K562 (cell line): ENCODE measurements around the gene PRKD1. TPM values are rescaled to one million over a fixed set of nuclear protein-coding genes. Genes with fewer than 3 reads are reported as not detected.

Experiments
- ATAC-seq: fragments of 200-7000 bp; cut with Tn5 transposase; 3 replicates; pipeline ENCODE4 v1.9.1; 2020; ENCODE audit warnings: moderate library complexity
- BruUV-seq: library from RNA; stranded (reverse); fragments of 400-500 nt; replicated peaks from 2 replicates; lab custom pipeline; 2021; lab: Mats Ljungman, UMichigan
- CTCF ChIA-PET: fragments of 300-600 bp; formaldehyde crosslinking; extraction: SDS; loops from one replicate; lab custom pipeline; 2021; ENCODE audit warnings: low intra/inter-chr PET ratio; lab: Yijun Ruan, JAX
- POLR2A ChIA-PET: fragments of 300-600, 350-650 bp; sonication (Branson Sonifier 250); formaldehyde crosslinking; extraction: SDS; loops from one replicate; lab custom pipeline; 2021; ENCODE audit warnings: antibody characterized with exemption, inconsistent platforms; lab: Yijun Ruan, JAX
- DNase-seq, 4 experiments: peaks; one replicate each; pipeline versions ENCODE4 v3.0.0 to v3.0.0-alpha.2; 2011 to 2018; ENCODE audit warnings: low spot score in 3 of 4, mixed read lengths in 3 of 4; ENCODE audit errors: extremely low read depth in 1 of 4
- FAIRE-seq: peaks from 2 replicates; lab custom pipeline; 2011; peaks lifted over from hg19 to GRCh38; lab: Jason Lieb, UNC
- H2AFZ ChIP-seq: 2 replicates; pipeline ENCODE4 v1.6.0; 2011; ENCODE audit warnings: low read depth, low read length, control low read depth, inconsistent platforms
- H3K27ac ChIP-seq: fragments of 200-600 bp; 3 replicates; pipeline ENCODE4 v1.8.0; 2011; ENCODE audit warnings: low read depth, mild to moderate bottlenecking, control low read depth, inconsistent platforms, low read length, moderate library complexity, mixed read lengths; ENCODE audit errors: extremely low read depth
- H3K27me3 ChIP-seq, 2 experiments: fragments of 300-600 bp in 1 of 2; 2 replicates in 1 of 2; 3 replicates in 1 of 2; pipeline versions ENCODE4 v1.6.0 to v1.8.0; 2011; ENCODE audit warnings: inconsistent platforms in 2 of 2, low read length in 2 of 2, mild to moderate bottlenecking in 1 of 2, mixed read lengths in 1 of 2, moderate library complexity in 1 of 2; ENCODE audit not compliant: control insufficient read depth in 2 of 2, insufficient read depth in 2 of 2
- H3K36me3 ChIP-seq: fragments of 300-600 bp; 3 replicates; pipeline ENCODE4 v1.8.0; 2011; ENCODE audit warnings: mild to moderate bottlenecking, low read length, inconsistent platforms; ENCODE audit not compliant: control insufficient read depth, insufficient read depth
- H3K4me1 ChIP-seq, 2 experiments: fragments of 200-600 bp in 1 of 2; replicated peaks in 1 of 2; 2 replicates in 1 of 2; 3 replicates in 1 of 2; pipeline versions ENCODE4 v1.5.1 to v1.8.0; 2011; ENCODE audit warnings: inconsistent platforms in 2 of 2, low read length in 2 of 2, mild to moderate bottlenecking in 1 of 2, mixed read lengths in 1 of 2, moderate library complexity in 1 of 2; ENCODE audit not compliant: control insufficient read depth in 2 of 2, insufficient read depth in 2 of 2
- H3K4me2 ChIP-seq: 2 replicates; pipeline ENCODE4 v1.6.1; 2011; ENCODE audit warnings: low read length, control low read depth, inconsistent platforms, mixed read lengths; ENCODE audit not compliant: insufficient read depth
- H3K4me3 ChIP-seq: fragments of 200-600 bp; sonication (generic), shearing (Covaris generic); 2 replicates; pipeline ENCODE4 v1.5.1; 2016; ENCODE audit warnings: control low read depth, inconsistent platforms
- H3K79me2 ChIP-seq: fragments of 200-600 bp; 3 replicates; pipeline ENCODE4 v1.8.0; 2011; ENCODE audit warnings: low read length, inconsistent platforms; ENCODE audit not compliant: control insufficient read depth, insufficient read depth
- H3K9ac ChIP-seq, 2 experiments: 2 replicates each; pipeline versions ENCODE4 v1.6.0 to v1.6.1; 2011; ENCODE audit warnings: low read depth in 2 of 2, low read length in 2 of 2, control low read depth in 1 of 2, inconsistent platforms in 1 of 2, mild to moderate bottlenecking in 1 of 2, mixed read lengths in 1 of 2; ENCODE audit not compliant: insufficient read depth in 1 of 2
- H3K9me1 ChIP-seq: one replicate; pipeline ENCODE4 v1.6.0; 2011; ENCODE audit warnings: inconsistent platforms, mild to moderate bottlenecking, low read length, moderate library complexity; ENCODE audit not compliant: control insufficient read depth, insufficient read depth
- H3K9me3 ChIP-seq: replicated peaks from 2 replicates; pipeline ENCODE4 v1.5.1; 2011; ENCODE audit warnings: low read depth, low read length, inconsistent platforms; ENCODE audit not compliant: control insufficient read depth, insufficient read depth
- H4K20me1 ChIP-seq: replicated peaks from 2 replicates; pipeline ENCODE4 v1.6.1; 2011; ENCODE audit warnings: low read length, inconsistent platforms, mixed read lengths; ENCODE audit not compliant: control insufficient read depth, insufficient read depth
- MEF2D ChIP-seq: conservative IDR thresholded peaks from 2 replicates; pipeline ENCODE4 v1.6.1; 2016; ENCODE audit warnings: low read depth, missing genetic modification characterization, missing compliant biosample characterization
- TAF1 ChIP-seq: IDR thresholded peaks from 2 replicates; pipeline ENCODE4 v1.6.1; 2011; ENCODE audit warnings: mild to moderate bottlenecking, low read length, moderate library complexity; ENCODE audit not compliant: insufficient read depth, control insufficient read depth, severe bottlenecking; ENCODE audit errors: extremely low read depth
- U2AF2 ChIP-seq: fragments of 200-400 bp; formaldehyde crosslinking; optimal IDR thresholded peaks from 2 replicates; pipeline ENCODE3; 2017; ENCODE audit warnings: low read depth, mild to moderate bottlenecking, low read length
- WGBS: fragments of 100-300 bp; shearing (Covaris generic); methylation state at CpG from one replicate; pipeline ENCODE4 v1.1.6; 2016; ENCODE audit warnings: low coverage, mixed read lengths; ENCODE audit not compliant: insufficient coverage; ENCODE audit errors: missing lambda C conversion rate; 5-methylcytosine and 5-hydroxymethylcytosine counted together
- in situ Hi-C: fragments of 300-500 bp; cut with MboI; formaldehyde crosslinking; loops from 4 replicates; pipeline ENCODE4 v1.15.0; 2018; ENCODE audit warnings: inconsistent platforms, mixed read lengths
- intact Hi-C: fragments of 100-400 bp; cut with micrococcal nuclease; formaldehyde crosslinking; loops from 2 replicates; pipeline ENCODE4 v1.14.2; 2022
- polyA plus RNA-seq, 8 experiments: library from polyadenylated mRNA; depleted of rRNA in 4 of 8; stranded (reverse) in 5 of 8; unstranded in 3 of 8; fragments of >200 nt; fragmentation: Nextera tagmentation in 2 of 8; fragmentation: Illumina TruSeq in 1 of 8; extraction: Ambion mirVana in 2 of 8; extraction: Trizol in 1 of 8; gene quantifications; 2 replicates each; pipeline versions ENCODE4 v1.2.1 to v1.2.3, GENCODE V29; 2011 to 2014; ENCODE audit warnings: inconsistent platforms in 1 of 8, missing spikeins in 1 of 8
- total RNA-seq, 7 experiments: library from RNA; depleted of rRNA in 6 of 7; stranded (reverse); fragments of >200 nt in 6 of 7; fragmentation: Illumina TruSeq in 2 of 7; extraction: Trizol in 2 of 7; gene quantifications; 2 replicates each; pipeline versions ENCODE4 v1.2.1 to v1.2.3, GENCODE V29; 2011 to 2021; ENCODE audit warnings: low replicate concordance in 1 of 7
- TF ChIP-seq, protein P1 (sequence below): sonication (generic); formaldehyde crosslinking; IDR thresholded peaks from 2 replicates; pipeline ENCODE4 v1.8.0; 2022; ENCODE audit warnings: mild to moderate bottlenecking, missing genetic modification reagents

The PRKD1 gene
- total and polyA plus RNA-seq, 9 of the 15 experiments (the other 6 are each of a cell fraction or from before 2014, with no cell fraction given) = 0.04 to 0.25 (median 0.13) TPM; not detected in 1

GRCh38 chr14:29885988-29886387 is 41.7 kb downstream of the PRKD1 start:
- no peaks in the 10 kb centered on the region for H3K9me1 ChIP-seq
- H3K4me3 ChIP-seq = no peak overlapping the region
- BruUV-seq = no TSS peak
- FAIRE-seq (no peak), ATAC-seq (no peak), DNase-seq (no peak)
- WGBS = 3% methylated on average over 5 of the region's 5 CpGs
- H4K20me1 ChIP-seq = no peaks in the 10 kb centered on the region
- CTCF ChIA-PET = no interaction called here
- H2AFZ ChIP-seq = no peak overlapping the region
- in situ Hi-C loops (no loop called here), intact Hi-C loops (no loop called here)
- no peaks in the 10 kb centered on the region for H3K36me3 ChIP-seq
- no peaks in the 10 kb centered on the region for H3K9me3 ChIP-seq
- no peaks in the 10 kb centered on the region for H3K4me1 ChIP-seq
- no peaks in the 10 kb centered on the region for H3K27me3 ChIP-seq
- POLR2A ChIA-PET = interaction anchor here (0.6 kb wide), 1 partner anchor 13 kb away, joined by 3 read pairs; no protein-coding TSS in a partner anchor
- no peak overlapping the region for H3K4me2 ChIP-seq
- TF ChIP-seq MEF2D (tag) (no peak), U2AF2 (no peak), TAF1 (no peak)
- TF ChIP-seq, protein P1, sequence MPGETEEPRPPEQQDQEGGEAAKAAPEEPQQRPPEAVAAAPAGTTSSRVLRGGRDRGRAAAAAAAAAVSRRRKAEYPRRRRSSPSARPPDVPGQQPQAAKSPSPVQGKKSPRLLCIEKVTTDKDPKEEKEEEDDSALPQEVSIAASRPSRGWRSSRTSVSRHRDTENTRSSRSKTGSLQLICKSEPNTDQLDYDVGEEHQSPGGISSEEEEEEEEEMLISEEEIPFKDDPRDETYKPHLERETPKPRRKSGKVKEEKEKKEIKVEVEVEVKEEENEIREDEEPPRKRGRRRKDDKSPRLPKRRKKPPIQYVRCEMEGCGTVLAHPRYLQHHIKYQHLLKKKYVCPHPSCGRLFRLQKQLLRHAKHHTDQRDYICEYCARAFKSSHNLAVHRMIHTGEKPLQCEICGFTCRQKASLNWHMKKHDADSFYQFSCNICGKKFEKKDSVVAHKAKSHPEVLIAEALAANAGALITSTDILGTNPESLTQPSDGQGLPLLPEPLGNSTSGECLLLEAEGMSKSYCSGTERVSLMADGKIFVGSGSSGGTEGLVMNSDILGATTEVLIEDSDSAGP (CRISPR knock-in tag) = no peak
- no peak overlapping the region for H3K27ac ChIP-seq
- no peaks in the 10 kb centered on the region for H3K79me2 ChIP-seq
- H3K9ac ChIP-seq = no peak overlapping the region
